K562 (cell line): ENCODE measurements around the gene THAP8. TPM values are rescaled to one million over a fixed set of nuclear protein-coding genes. Genes with fewer than 3 reads are reported as not detected.

Experiments used
- ARID4B ChIP-seq: sonication (generic); formaldehyde crosslinking; IDR thresholded peaks from 2 replicates; pipeline ENCODE4 v1.8.0; 2022; ENCODE audit warnings: mild to moderate bottlenecking, missing genetic modification reagents
- ATF7 ChIP-seq: fragments of 450-650 bp; IDR thresholded peaks from 2 replicates; pipeline ENCODE4 v1.7.1; 2014; ENCODE audit warnings: mild to moderate bottlenecking, moderate library complexity
- CEBPG ChIP-seq, 3 experiments: fragments of 200-800 bp in 1 of 3; sonication (Bioruptor generic) in 1 of 3; sonication (generic) in 1 of 3; formaldehyde crosslinking in 1 of 3; IDR thresholded peaks in 2 of 3; conservative IDR thresholded peaks in 1 of 3; 2 replicates each; pipeline versions ENCODE4 v1.6.1 to v1.8.0; 2016 to 2022; ENCODE audit warnings: missing compliant biosample characterization in 2 of 3, missing genetic modification characterization in 2 of 3, mild to moderate bottlenecking in 1 of 3, missing genetic modification reagents in 1 of 3
- CTBP1 ChIP-seq: fragments of 450-650 bp; IDR thresholded peaks from 2 replicates; pipeline ENCODE4 v1.6.1; 2016; ENCODE audit warnings: borderline replicate concordance
- CTCFL ChIP-seq: IDR thresholded peaks from 2 replicates; pipeline ENCODE4 v1.6.1; 2011; ENCODE audit warnings: borderline replicate concordance, low read depth, mild to moderate bottlenecking, moderate library complexity, low read length; ENCODE audit not compliant: insufficient read depth, poor library complexity, severe bottlenecking
- DLX4 ChIP-seq: fragments of 250-450 bp; sonication (Bioruptor Pico); IDR thresholded peaks from 2 replicates; pipeline ENCODE4 v1.6.1; 2021; ENCODE audit warnings: mild to moderate bottlenecking
- FOXP1 ChIP-seq: sonication (generic); formaldehyde crosslinking; IDR thresholded peaks from 2 replicates; pipeline ENCODE4 v1.8.0; 2022; ENCODE audit warnings: mild to moderate bottlenecking, missing genetic modification reagents
- GABPA ChIP-seq: fragments of 200-800 bp; sonication (Bioruptor generic); conservative IDR thresholded peaks from 2 replicates; pipeline ENCODE4 v1.6.1; 2016; ENCODE audit warnings: low read depth, missing genetic modification characterization, missing compliant biosample characterization
- GMEB1 ChIP-seq: fragments of 250-450 bp; sonication (Bioruptor Pico); IDR thresholded peaks from 2 replicates; pipeline ENCODE4 v1.4.0; 2020; ENCODE audit warnings: mild to moderate bottlenecking
- JUND ChIP-seq, 2 experiments: IDR thresholded peaks; 2 replicates in 1 of 2; 3 replicates in 1 of 2; pipeline ENCODE4 v1.6.1; 2011; ENCODE audit warnings: borderline replicate concordance in 2 of 2, low read depth in 2 of 2, low read length in 2 of 2, improper control_type of control experiment in 1 of 2, missing biosample characterization in 1 of 2, missing genetic modification characterization in 1 of 2, missing genetic modification reagents in 1 of 2
- MNT ChIP-seq, 2 experiments: fragments of 450-650 bp; conservative IDR thresholded peaks; 2 replicates each; pipeline ENCODE4 v1.6.1; 2017; ENCODE audit warnings: mild to moderate bottlenecking in 2 of 2, moderate library complexity in 2 of 2
- POLR2H ChIP-seq: IDR thresholded peaks from 2 replicates; pipeline ENCODE4 v1.6.1; 2016; ENCODE audit warnings: missing genetic modification characterization, low read depth, mild to moderate bottlenecking, control low read depth, missing compliant biosample characterization, moderate library complexity
- ZNF431 ChIP-seq: sonication (generic); formaldehyde crosslinking; IDR thresholded peaks from 2 replicates; pipeline ENCODE4 v1.8.0; 2022; ENCODE audit warnings: mild to moderate bottlenecking, missing genetic modification reagents
- ZNF584 ChIP-seq: fragments of 200-800 bp; sonication (Bioruptor generic); IDR thresholded peaks from 2 replicates; pipeline ENCODE4 v1.6.1; 2016; ENCODE audit warnings: low read depth, mild to moderate bottlenecking, missing genetic modification characterization, missing compliant biosample characterization
- polyA plus RNA-seq, 8 experiments: library from polyadenylated mRNA; depleted of rRNA in 4 of 8; stranded (reverse) in 5 of 8; unstranded in 3 of 8; fragments of >200 nt; fragmentation: Nextera tagmentation in 2 of 8; fragmentation: Illumina TruSeq in 1 of 8; extraction: Ambion mirVana in 2 of 8; extraction: Trizol in 1 of 8; gene quantifications; 2 replicates each; pipeline versions ENCODE4 v1.2.1 to v1.2.3, GENCODE V29; 2011 to 2014; ENCODE audit warnings: inconsistent platforms in 1 of 8, missing spikeins in 1 of 8
- total RNA-seq, 7 experiments: library from RNA; depleted of rRNA in 6 of 7; stranded (reverse); fragments of >200 nt in 6 of 7; fragmentation: Illumina TruSeq in 2 of 7; extraction: Trizol in 2 of 7; gene quantifications; 2 replicates each; pipeline versions ENCODE4 v1.2.1 to v1.2.3, GENCODE V29; 2011 to 2021; ENCODE audit warnings: low replicate concordance in 1 of 7

The THAP8 gene
- total and polyA plus RNA-seq, 9 of the 15 experiments (the other 6 are each of a cell fraction or from before 2014, with no cell fraction given): 0.11 to 2.0 (median 0.94) TPM

- peak; percentile 93 to 95 for TF ChIP-seq MNT (conservative IDR thresholded peaks at IDR 0.05)
- TF ChIP-seq ATF7: peak; percentile 93
- peak; percentile 69; the same call in 1 of the 2 replicates for TF ChIP-seq CTBP1
- TF ChIP-seq CTCFL: peak; percentile 78
- TF ChIP-seq FOXP1: peak; percentile 79
- 0 out of 2 replicates have a peak, but pooled peaks have one; percentile 28 for TF ChIP-seq GABPA (tag)
- TF ChIP-seq ZNF431: no peak; the same call in 1 of the 2 replicates
- peak; percentile 71 for TF ChIP-seq GMEB1
- peak; percentile 64; the same call in 1 of the 2 replicates for TF ChIP-seq ZNF584 (CRISPR knock-in tag)
- peak; percentile 69; the same call in 1 of the 2 replicates for TF ChIP-seq POLR2H (tag)
- no peak for TF ChIP-seq DLX4 (CRISPR knock-in tag)
- peak; percentile 67; the same call in 1 of the 2 replicates for TF ChIP-seq JUND (IDR thresholded peaks at IDR 0.05; ENCODE audit: borderline replicate concordance, low read depth, low read length)
- peak; percentile 65; the same call in 1 of the 3 replicates for TF ChIP-seq JUND (tag; IDR thresholded peaks at IDR 0.05; ENCODE audit: borderline replicate concordance, low read depth, low read length)
- TF ChIP-seq ARID4B (CRISPR knock-in tag): peak; percentile 73
- 0 out of 2 replicates have a peak, but pooled peaks have one; percentile 15 for TF ChIP-seq CEBPG (CRISPR knock-in tag; IDR thresholded peaks at IDR 0.05)
- no peak; a peak in 1 of 4 replicates for TF ChIP-seq CEBPG (tag; conservative IDR thresholded peaks at IDR 0.05 in 1 of 2, IDR thresholded peaks at IDR 0.05 in 1 of 2)
Measured at GRCh38 chr19:36054119-36054732, at the start of gene THAP8 (continued).
